ENCODE measurements around the gene HAL.
A peak's percentile ranks its signal among the peaks of the same experiment; 100 is the strongest.

HAL gene

DNA sequence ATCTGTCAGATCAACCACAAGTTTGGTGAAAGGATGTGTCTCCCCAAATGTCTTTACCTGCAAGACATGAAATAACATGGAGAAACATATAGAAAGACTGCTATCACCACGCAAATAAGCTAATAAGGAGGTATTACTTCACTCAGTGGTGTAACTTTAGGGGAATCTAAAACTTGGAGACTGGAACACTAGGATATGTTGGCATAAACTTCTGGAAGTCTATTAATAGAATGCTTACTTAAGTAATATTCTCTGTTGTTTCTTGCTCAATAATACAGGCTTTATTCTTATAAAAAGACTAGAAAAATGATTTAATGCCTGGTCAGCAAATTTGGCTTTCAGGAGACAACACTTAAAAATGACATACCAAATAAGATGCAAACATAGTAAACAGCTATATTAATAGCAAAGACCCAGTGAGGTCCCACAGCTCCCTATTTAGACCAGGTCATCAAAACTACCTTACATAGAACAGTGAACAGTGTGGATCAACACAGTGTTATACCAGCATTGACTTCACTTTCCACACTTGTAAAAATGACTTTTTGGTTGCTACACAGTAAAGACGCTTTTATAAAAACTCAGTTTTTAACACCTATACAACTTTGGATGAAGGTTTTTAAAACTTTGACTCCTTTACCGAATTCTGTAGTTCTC is 18.9 kb upstream of the HAL start:
- no peak for DNase-seq

DNA sequence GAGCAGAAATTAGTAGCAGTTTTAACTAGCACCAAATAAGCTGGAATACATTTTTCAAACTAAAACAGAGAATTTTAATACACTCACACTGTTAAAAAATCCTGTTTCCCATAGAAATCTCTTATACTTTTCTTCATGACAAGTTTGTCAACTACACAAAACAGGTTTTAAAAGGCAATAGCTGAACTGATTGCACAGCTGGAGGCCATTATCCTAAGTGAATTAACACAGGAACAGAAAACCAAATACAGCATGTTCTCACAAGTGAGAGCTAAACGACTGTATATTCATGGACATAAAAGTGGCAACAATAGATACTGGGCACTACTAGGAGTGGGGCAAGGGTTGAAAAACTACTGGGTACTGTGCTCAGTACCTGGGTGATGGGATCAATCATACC is 11.6 kb upstream of the HAL start:
- no peak for DNase-seq

DNA sequence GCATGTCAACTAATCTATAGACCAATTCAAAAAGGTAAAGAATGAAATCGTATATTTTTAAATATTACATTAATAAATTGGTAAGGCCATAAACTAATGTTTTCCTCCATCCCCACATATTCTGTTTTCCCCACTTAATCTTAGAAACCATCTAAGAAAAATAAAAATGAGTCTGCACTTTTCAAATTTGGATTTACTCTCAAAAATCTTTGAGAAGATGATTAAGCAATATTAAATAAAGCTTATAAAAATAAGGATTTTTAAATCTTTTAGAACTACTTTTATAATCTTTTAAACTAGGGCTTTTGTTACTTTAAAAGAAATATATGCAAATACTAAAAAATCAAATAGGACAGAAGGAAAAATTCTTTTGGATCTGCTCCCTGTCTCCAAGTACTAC is 10.6 kb upstream of the HAL start:
- DNase-seq = no peak

DNA sequence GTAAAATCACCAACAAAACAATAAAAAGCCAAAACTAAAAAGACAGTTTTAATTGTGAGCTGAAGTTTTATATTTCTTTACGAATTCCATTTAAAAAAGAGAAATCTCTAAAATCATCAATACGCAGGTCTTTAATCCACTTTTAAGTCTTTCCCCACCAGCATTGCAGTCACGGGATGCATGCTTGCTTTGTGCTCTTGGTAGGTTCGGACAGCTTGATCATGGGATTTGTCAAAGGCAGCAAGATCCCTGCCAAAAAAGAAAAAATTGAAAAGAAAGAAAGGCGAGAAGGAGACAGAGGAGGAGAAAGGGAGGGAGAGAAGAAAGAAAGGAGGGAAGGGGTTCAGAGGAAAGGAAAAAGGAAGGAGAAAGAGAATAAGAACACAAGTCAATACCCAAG is 4.7 kb upstream of the HAL start:
- no peak for DNase-seq

DNA sequence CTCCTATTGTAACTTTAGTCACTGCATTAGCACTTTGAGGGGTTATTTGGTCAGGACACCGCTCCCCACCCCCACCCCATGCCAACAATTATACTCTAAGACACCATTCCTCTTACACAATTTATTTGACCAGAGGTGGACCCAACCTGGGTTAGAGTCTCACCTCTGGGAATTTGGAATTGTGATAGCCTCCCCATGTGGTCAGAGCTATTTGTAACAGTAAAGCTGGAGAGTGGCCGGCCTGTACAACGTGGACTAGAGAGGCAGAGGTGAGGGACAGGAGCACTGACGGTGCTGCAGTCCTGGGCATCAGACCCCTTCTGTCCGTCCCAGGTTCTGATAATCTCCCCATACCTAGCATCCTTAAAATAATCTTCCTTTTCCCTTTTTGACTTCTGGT is 3.3 kb upstream of the HAL start:
- no peak for DNase-seq

DNA sequence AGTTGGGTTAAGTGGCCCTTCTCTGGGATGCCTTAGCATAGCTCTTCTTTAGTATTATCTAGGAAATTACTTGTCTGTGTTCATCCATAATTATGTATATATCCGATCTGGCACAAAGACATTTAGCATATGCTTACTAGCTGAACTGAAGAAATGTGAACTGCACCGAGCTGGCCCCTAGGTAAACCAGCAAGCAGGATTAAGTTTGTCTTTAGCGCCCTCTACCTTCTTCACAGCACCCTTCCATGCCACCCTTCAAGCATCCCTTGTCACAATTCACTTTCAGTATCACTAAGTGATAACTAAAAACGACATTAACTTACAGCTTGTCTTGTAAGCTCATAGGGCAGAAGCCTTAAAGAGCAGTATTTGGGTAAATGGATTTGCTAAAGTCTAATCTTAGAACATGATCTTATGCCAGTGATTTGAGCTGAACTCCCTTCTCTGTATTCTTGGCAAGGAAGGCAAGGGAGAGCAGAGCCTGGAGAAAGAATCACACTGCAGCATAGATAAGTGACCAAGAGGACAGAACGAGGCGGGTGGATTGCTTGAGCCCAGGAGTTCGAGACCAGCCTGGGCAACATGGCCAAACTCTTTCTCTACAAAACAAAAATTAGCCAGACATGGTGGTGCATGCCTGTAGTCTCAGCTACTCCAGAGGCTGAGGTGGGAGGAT is 2.6 kb upstream of the HAL start:
- DNase-seq = peak; percentile 2

DNA sequence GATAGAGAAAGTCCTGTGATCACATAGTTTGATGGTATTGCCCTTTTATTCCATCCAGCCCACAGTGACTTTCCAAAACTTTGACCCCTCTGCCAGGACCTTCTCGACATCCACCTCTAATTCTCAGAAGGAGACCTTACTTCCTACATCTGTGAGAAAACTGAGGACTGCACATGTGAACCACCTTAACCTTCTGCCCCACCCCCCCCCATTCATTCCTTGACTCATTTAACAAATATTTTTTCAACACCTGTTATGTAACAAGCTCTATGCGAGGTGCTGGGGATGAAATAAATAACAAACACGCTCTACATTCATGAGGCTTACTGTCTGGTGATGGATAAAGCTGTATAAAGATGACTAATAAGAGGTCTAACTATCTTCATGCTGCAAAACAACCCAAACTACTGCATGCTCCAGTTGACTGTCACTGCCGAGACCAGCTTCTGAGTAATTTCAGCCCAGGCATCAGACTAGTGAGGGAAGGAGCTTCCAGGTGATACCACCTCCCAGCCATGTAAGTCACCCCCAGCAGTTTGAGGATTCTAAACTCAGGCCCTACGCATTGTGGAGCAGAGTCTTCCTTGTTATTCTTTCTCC is 1.9 kb upstream of the HAL start:
- no peak for DNase-seq

DNA sequence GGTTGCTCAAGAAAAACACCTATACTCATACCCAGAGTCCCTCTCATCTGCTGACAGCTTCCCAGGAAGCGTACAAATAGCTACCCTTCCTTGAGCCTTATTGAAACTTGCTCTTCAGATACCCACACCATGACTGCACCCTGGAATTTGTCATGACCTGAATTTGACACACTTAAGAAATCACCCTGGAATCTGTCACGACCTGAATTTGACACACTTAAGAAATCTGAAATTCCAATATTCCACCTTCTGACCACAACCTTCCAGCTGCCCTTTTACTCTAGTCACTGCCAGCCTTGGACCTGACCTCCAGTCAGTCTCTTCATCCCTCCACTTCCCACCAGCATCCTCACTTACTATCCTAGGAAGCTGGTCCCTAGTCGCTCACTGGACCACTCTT is 1.1 kb upstream of the HAL start:
- DNase-seq = no peak

DNA sequence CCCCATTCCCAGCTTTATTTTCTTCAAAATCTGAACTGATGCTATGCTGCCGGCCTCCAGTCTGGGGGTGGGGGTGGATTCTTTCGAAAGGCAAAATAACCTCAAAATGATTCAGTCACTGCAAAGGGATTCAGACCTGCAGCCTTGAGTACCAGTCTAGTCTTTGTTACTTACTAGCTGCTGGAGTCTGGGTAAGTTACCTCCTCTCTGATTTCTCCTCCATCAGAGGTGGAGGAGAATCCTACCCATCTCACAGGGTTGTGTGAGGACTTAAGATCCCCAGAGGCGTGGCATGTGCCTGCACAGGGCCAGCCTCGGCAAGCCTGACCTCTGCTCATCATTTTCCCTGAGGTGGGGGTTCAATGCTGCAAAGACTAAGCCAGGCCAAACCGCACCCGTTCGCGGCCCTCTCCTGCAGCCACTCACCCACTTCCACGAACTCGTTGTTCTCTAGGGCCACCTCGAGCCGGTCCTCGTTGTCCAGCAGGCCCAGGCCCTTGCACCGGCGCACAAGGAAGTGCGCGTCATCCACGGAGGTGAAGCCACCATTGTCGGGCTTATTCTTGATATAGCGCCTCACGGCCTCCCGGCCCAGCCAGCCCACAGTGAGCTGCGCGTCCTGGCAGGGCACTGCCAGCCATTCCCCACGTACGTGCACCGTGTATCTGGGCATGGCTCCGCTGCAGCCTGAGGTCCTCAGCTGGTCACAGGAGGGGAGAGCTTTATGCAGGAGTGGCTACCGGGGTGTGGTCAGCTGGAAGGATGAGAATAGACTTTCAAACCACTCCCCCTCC is 709 bp downstream of the HAL start:
- no peak for DNase-seq

DNA sequence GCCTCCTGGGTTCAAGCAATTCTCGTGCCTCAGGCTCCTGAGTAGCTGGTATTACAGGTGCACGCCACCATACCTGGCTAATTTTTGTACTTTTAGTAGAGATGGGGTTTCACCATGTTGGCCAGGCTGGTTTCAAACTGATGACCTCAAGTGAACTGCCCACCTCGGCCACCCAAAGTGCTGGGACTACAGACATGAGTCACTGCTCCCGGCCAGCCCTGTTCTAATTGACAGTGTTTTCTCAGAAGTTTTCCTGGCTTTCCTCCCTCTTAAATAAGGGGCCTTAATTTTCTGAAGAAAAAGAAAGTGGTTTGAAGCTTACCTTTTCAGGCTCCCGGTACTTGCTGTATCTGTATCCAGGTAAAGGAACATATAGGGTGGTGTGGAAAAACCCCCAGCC is 1.7 kb downstream of the HAL start:
- DNase-seq = no peak

DNA sequence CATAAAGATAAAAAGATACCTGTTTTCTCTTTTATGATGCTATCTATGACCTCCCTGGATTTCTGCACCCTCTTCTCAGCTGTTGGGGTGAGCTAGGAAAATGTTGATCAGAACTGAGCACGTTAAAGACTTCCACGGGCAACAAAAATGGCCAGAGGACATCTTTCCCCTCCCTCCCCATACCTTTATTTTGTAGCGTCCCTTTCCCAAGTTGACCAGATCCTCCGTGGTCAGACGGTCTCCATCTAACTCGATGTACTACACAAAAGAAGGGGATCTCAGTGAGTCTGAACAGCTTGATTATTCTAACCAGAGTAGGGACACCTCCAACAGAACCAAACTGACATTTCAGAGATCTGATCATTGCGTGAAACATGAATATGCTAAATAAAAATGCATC is 2.2 kb downstream of the HAL start:
- DNase-seq = no peak

DNA sequence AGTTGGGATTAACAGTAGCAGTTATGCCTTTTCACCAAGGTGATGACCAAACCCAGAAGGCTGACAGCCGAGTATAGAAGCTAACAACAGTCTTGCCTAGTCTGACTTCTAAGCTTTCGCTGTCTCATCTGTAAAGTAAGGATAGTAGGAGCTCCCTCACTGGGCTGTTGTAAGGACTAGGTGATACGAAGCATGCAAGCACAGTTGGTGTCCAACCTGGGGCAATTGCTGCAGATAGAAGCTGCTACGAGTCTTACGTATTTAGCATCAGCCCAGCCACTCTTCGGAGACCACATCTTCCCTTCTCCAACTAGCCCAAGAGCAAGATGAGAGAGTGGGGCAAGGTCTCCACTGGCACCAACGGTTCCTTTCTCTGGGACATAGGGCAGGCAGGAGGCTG is 6.0 kb downstream of the HAL start:
- DNase-seq = no peak

DNA sequence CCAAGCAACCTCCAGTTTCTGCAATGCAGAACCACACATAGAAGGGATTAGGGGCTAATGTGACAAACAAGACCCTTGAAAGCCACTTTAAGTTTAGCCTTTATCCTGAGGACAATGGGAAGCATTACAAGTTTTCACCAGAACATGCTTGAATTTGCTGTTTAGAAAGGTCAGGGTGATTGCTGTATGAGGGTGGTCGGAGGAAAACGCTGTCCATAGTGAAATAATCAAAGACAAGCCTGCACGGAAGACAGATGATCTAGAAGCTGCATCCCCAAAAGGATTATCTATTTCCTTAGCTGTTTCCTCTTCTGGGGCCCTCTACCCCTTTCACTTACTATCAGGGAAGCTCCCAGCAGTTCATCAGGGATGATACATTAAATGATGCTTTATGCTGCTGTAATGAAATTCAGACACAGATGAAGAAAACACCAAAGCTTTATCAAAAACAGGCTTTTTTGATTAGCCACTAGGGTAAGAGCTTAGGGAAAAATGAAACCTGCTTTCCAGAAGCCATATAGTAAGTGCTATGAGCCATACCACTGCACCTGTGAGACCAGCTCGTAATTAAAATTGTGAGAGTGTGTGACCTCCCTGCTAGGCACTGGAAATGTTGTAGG is 6.5 kb downstream of the HAL start:
- no peak for DNase-seq

DNA sequence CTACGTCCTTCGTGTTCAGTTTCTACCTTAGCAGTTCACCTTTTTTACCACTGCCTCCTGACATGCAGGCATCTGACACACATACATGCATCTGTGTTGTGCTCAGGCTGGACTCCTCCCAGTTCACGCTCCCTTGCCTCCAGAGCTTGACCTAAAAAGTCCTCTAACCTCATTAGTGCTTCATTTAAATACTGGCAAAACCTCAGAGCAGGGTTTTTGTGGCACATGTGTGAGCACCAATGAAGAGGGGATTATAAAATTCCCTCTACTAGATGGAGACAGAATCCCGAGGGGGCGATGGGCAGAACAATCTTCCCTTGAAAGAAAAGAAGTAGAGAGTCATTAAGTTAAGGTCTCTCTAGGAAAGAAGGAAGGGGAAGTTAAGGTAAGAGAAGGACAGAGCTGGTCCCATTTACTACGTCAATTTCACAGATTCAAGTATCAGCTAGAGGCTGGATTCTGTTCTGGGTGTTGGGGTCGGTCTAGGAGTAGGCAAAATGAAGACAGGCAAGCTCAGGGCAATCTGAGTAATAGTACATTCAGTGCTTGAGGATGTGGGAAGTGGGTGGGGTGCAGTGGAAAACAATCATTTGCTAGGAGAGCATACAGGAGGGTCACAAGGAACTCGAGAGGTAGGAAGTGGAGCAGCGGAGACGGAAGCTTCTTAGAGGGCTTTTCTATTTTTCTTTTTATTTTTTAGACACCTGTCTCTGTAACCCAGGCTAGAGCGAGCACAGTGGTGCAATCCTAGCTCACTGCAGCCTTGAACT is 7.5 kb downstream of the HAL start:
- DNase-seq = no peak

DNA sequence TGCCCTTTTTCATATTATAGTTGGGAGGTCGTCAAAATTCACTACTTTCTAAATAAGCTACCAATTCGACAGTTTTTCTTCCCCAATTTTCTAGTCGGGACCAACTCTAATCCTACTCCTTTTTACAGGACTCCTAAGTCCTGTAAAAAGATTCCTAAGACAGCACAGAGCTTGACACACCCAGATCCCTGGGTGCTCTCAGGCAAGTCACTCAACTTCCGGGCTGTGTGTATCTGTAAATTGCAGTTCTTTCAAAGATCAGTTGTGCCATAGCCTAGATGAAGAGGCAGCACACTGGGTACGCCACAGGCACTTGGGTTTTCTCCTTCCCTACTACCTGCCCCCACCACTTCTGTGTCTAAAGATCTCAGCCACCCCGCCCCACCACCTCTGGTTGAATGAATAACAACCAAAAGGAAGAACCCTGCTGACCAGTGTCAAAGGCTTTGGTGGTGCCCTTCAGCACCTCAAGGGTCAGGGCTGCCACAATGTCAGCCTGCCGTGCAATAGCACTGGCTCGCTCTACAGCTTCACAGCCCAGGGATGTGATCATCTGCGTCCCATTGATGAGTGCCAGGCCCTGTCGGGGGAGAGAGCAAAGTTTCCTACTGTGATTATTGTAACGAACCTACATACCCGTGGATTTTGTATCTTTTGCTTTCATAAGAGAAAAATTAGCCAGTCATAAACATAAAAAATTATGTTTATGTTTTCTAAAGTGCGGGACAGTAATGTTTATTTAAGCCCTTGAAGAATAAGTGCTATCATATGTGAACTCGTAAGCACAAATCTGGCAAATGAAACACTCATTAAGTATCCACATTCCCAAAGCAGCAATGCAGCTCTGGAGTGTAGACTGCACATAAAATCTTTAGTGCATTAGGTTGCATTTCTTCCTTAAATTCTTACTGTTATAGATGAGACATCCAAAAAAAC is 9.2 kb downstream of the HAL start:
- no peak for DNase-seq

DNA sequence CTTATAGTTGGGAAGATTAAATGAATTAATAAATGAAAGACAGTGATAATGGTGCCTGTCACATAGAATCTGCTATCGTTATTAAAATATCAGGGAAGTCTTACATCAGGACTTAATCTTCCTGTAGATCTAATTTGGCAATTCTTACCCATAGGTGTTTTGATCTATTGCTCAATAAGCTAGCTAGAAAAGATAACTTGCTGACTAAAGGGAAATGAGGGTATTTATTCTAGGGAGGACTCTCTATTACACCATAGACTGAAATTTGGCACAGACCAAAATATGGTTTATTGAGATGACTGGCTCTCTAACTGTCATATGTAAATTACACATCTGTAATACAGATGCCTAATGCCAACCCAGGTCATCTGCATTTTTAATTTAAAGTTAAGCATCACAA is 11.5 kb downstream of the HAL start:
- no peak for DNase-seq

DNA sequence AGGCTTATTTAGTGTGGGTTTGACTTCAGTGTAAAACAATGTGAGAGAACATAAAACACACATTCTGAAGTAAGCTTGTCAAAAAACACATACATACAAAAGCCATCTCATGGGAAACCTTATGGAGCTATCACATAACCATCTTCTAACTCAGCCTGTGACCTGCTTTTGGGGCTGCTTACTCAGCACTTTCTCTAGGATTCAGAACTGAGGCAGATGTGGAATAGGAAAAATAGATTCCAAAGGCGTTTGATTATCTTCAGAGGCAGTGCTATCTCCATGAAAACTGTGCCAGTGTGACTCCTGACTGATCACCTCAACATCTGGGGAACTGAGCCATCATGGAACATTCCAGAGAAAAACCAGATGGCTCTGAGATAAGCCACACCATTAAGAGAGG is 13.5 kb downstream of the HAL start:
- no peak for DNase-seq

DNA sequence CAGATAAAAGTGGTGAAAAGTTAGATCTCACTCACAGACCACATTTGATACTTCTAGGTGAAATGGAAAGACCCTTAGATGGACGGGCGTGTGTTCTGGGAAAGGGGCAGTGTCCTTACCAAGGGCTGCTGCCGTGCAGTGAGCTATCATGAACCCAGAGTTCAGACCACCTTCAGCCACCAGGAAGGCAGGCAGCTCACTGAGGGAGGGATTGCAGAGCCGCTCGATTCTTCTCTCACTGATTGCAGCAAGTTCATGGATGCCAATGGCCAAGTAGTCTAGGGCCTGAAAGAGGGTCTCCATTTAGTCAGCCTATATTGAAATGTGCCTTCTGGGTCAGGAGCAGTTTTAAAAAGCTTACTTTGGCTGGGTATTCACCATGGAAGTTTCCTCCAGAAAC is 15.7 kb downstream of the HAL start:
- no peak for DNase-seq

DNA sequence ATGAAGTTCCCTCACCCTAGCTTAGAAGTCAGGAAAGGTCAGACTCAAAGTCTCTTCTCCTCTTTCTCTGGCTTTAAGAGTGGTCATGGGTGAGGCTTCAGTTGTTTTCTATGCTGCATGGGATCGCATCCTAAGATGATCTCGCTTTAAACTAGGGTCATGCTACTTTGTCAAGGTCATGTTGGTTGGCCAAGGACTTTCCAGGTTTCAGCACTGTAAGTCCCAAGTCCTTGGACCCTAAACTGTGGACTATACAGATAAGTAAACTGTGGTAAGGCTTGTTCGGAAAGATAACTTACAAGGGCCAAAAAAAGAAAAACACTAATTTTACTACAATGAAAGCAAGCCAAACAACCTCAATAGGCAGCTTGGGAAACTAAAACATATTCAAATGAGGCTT is 17.4 kb downstream of the HAL start:
- DNase-seq = no peak

DNA sequence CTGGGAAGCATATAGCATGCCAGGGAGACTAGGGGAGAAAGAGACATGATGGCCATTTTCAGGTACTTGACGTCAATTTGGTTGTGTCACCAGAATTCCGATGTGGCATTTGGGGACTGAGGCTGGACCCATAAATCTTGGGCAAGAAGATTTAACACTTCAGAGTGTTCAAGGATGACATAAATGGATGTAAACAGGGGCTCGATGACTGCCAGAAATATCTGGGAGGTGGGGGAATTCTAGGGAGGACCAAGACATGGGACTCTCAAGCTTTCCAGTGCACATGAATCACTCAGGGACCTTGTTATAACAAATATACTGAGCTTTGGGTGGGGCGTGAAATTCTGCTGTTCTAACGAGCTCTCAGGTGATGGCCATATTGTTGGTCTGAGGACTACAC is 17.8 kb downstream of the HAL start:
- DNase-seq = no peak

DNA sequence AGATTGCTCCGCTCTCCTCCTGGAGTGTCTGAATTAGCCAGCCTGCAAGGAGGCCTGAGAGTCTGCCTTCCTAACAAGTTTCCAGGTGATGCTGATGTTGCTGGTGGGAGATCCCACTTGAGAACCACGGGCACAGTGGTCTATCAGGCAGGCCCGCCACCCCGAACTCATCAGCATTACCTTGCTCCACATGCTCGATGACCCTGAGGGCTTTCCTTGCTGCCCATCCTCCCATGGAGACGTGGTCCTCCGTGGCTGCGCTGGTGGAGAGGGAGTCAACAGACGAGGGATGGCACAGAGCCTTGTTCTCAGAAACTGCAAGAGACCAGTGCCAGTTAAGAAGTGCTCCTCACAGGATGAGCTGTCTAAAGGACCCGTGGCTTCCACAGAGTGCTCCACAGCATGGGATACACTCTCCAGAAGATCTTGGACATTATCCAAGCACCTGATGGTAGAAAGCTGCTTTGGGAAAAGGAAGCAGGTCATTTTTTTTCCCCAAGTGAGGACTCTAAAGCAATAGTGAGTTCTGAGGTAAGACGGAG is 18.3 kb downstream of the HAL start:
- no peak for DNase-seq

All from effector CD8-positive, alpha-beta T cell (primary cell).